Upper lobe of right lung (tissue), 1 donor: ENCODE results near the gene HSF4. TPM values are rescaled to one million over a fixed set of nuclear protein-coding genes. Genes with fewer than 3 reads are reported as not detected.

Experiments
- ATAC-seq: fragments of 200-7000 bp; cut with Tn5 transposase; one replicate; pipeline ENCODE4 v1.9.1; 2020; ENCODE audit warnings: mild to moderate bottlenecking, moderate library complexity
- DNase-seq: peaks from one replicate; pipeline ENCODE4 v3.0.0-alpha.2; 2020
- H3K27ac ChIP-seq: fragments of 200-600 bp; one replicate; pipeline ENCODE4 v1.8.0; 2022
- H3K27me3 ChIP-seq: fragments of 200-600 bp; one replicate; pipeline ENCODE4 v1.8.0; 2022; ENCODE audit warnings: mild to moderate bottlenecking
- H3K36me3 ChIP-seq: fragments of 200-600 bp; one replicate; pipeline ENCODE4 v1.8.0; 2022
- H3K4me1 ChIP-seq: fragments of 200-600 bp; one replicate; pipeline ENCODE4 v1.8.0; 2022
- H3K4me3 ChIP-seq: fragments of 200-600 bp; one replicate; pipeline ENCODE4 v1.8.0; 2022; ENCODE audit warnings: mild to moderate bottlenecking
- H3K9me3 ChIP-seq: fragments of 200-600 bp; one replicate; pipeline ENCODE4 v1.8.0; 2022
- intact Hi-C: fragments of 100-400 bp; cut with DNase I; formaldehyde crosslinking; loops from one replicate; pipeline ENCODE4 v1.11.0; 2022
- total RNA-seq: library from RNA; stranded (reverse); fragmentation: NEBNext Ultra II Directional; extraction: Animal tissue kit (Norgen Biotek cat#: 25700); gene quantifications from one replicate; pipeline ENCODE4 v1.2.1, GENCODE V29; 2021
- TF ChIP-seq, protein P1 (sequence below): fragments of 200-600 bp; IDR thresholded peaks from one replicate; pipeline ENCODE4 v1.8.0; 2022; ENCODE audit warnings: antibody characterized with exemption
- donor health status: DM: no; HTN: yes; CAD: no; lungs with severe emphysema.

Gene HSF4
- total RNA-seq, 1 donor from 2014 or later, result 87.8 TPM

GRCh38 chr16:67194260-67194659 lies 29.7 kb downstream of the HSF4 start:
- Histone ChIP-seq H3K36me3 (peaks cover 58% of the 10 kb centered on the region), H3K4me3 (no peak overlapping the region), H3K4me1 (peaks cover 36% of the 10 kb centered on the region), H3K9me3 (no peaks in the 10 kb centered on the region), H3K27ac (no peak overlapping the region), H3K27me3 (no peaks in the 10 kb centered on the region)
- TF ChIP-seq, protein P1, sequence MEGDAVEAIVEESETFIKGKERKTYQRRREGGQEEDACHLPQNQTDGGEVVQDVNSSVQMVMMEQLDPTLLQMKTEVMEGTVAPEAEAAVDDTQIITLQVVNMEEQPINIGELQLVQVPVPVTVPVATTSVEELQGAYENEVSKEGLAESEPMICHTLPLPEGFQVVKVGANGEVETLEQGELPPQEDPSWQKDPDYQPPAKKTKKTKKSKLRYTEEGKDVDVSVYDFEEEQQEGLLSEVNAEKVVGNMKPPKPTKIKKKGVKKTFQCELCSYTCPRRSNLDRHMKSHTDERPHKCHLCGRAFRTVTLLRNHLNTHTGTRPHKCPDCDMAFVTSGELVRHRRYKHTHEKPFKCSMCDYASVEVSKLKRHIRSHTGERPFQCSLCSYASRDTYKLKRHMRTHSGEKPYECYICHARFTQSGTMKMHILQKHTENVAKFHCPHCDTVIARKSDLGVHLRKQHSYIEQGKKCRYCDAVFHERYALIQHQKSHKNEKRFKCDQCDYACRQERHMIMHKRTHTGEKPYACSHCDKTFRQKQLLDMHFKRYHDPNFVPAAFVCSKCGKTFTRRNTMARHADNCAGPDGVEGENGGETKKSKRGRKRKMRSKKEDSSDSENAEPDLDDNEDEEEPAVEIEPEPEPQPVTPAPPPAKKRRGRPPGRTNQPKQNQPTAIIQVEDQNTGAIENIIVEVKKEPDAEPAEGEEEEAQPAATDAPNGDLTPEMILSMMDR, result no peak
- no peak for DNase-seq
- no peak for ATAC-seq
- intact Hi-C loops, result no loop called here

GRCh38 chr16:67195676-67196075 lies 31.1 kb downstream of the HSF4 start:
- no peaks in the 10 kb centered on the region for H3K9me3 ChIP-seq
- intact Hi-C loops, result no loop called here
- TF ChIP-seq, protein P1, result no peak
- H3K27ac ChIP-seq, result no peak overlapping the region
- H3K27me3 ChIP-seq, result no peaks in the 10 kb centered on the region
- H3K4me1 ChIP-seq, result peaks cover 36% of the 10 kb centered on the region
- DNase-seq, result no peak
- no peak overlapping the region for H3K4me3 ChIP-seq
- ATAC-seq, result no peak
- H3K36me3 ChIP-seq, result peaks cover 58% of the 10 kb centered on the region

- ATAC-seq (no peak), DNase-seq (no peak)
- intact Hi-C loops, result no loop called here
- no peaks in the 10 kb centered on the region for H3K27me3 ChIP-seq
- H3K27ac ChIP-seq, result no peak overlapping the region
- H3K4me3 ChIP-seq, result no peak overlapping the region
- H3K36me3 ChIP-seq, result peaks cover 66% of the 10 kb centered on the region
- TF ChIP-seq, protein P1, result no peak
- H3K9me3 ChIP-seq, result no peaks in the 10 kb centered on the region
- H3K4me1 ChIP-seq, result peaks cover 28% of the 10 kb centered on the region
These were observed 32.3 kb downstream of the HSF4 start for GRCh38 chr16:67196881-67197280.

- no peak for ATAC-seq
- intact Hi-C loops, result no loop called here
- H3K27me3 ChIP-seq, result no peaks in the 10 kb centered on the region
- H3K27ac ChIP-seq, result no peak overlapping the region
- DNase-seq, result no peak
- H3K4me3 ChIP-seq, result no peak overlapping the region
- H3K4me1 ChIP-seq, result peaks cover 25% of the 10 kb centered on the region
- TF ChIP-seq, protein P1, result no peak
- no peaks in the 10 kb centered on the region for H3K9me3 ChIP-seq
- peaks cover 74% of the 10 kb centered on the region for H3K36me3 ChIP-seq
These were observed 33.2 kb downstream of the HSF4 start for GRCh38 chr16:67197704-67198103.

- Histone ChIP-seq H3K27ac (peak overlapping the region; percentile 60), H3K27me3 (no peaks in the 10 kb centered on the region), H3K36me3 (peaks cover 77% of the 10 kb centered on the region), H3K9me3 (no peaks in the 10 kb centered on the region), H3K4me1 (peaks cover 19% of the 10 kb centered on the region), H3K4me3 (no peak overlapping the region)
- intact Hi-C loops, result no loop called here
- DNase-seq (peak; percentile 82), ATAC-seq (peak; percentile 71)
- TF ChIP-seq, protein P1, result peak; percentile 62
These were observed 33.7 kb downstream of the HSF4 start for GRCh38 chr16:67198238-67198734.
